Measurements from ENCODE around the gene MBD5. TPM values are rescaled to one million over a fixed set of nuclear protein-coding genes. Genes with fewer than 3 reads are reported as not detected.

Gene MBD5
- total RNA-seq, 1 experiment from 2014 or later, result 33.7 TPM

- TF ChIP-seq, protein P1, sequence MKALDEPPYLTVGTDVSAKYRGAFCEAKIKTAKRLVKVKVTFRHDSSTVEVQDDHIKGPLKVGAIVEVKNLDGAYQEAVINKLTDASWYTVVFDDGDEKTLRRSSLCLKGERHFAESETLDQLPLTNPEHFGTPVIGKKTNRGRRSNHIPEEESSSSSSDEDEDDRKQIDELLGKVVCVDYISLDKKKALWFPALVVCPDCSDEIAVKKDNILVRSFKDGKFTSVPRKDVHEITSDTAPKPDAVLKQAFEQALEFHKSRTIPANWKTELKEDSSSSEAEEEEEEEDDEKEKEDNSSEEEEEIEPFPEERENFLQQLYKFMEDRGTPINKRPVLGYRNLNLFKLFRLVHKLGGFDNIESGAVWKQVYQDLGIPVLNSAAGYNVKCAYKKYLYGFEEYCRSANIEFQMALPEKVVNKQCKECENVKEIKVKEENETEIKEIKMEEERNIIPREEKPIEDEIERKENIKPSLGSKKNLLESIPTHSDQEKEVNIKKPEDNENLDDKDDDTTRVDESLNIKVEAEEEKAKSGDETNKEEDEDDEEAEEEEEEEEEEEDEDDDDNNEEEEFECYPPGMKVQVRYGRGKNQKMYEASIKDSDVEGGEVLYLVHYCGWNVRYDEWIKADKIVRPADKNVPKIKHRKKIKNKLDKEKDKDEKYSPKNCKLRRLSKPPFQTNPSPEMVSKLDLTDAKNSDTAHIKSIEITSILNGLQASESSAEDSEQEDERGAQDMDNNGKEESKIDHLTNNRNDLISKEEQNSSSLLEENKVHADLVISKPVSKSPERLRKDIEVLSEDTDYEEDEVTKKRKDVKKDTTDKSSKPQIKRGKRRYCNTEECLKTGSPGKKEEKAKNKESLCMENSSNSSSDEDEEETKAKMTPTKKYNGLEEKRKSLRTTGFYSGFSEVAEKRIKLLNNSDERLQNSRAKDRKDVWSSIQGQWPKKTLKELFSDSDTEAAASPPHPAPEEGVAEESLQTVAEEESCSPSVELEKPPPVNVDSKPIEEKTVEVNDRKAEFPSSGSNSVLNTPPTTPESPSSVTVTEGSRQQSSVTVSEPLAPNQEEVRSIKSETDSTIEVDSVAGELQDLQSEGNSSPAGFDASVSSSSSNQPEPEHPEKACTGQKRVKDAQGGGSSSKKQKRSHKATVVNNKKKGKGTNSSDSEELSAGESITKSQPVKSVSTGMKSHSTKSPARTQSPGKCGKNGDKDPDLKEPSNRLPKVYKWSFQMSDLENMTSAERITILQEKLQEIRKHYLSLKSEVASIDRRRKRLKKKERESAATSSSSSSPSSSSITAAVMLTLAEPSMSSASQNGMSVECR (CRISPR knock-in tag; IDR thresholded peaks at IDR 0.05; ENCODE audit: borderline replicate concordance), result no peak
- TF ChIP-seq CDX4 (CRISPR knock-in tag; IDR thresholded peaks at IDR 0.05; ENCODE audit: borderline replicate concordance) (no peak), ZNF219 (CRISPR knock-in tag; IDR thresholded peaks at IDR 0.05; ENCODE audit: borderline replicate concordance) (no peak), ELF4 (CRISPR knock-in tag; IDR thresholded peaks at IDR 0.05; ENCODE audit: low read depth) (no peak), CREB1 (CRISPR knock-in tag; IDR thresholded peaks at IDR 0.05) (no peak), ZNF671 (CRISPR knock-in tag; IDR thresholded peaks at IDR 0.05) (no peak), CREM (CRISPR knock-in tag; IDR thresholded peaks at IDR 0.05) (no peak), TEAD4 (CRISPR knock-in tag; IDR thresholded peaks at IDR 0.05) (no peak)
- TF ChIP-seq, protein P2, sequence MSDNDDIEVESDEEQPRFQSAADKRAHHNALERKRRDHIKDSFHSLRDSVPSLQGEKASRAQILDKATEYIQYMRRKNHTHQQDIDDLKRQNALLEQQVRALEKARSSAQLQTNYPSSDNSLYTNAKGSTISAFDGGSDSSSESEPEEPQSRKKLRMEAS (CRISPR knock-in tag; IDR thresholded peaks at IDR 0.05), result no peak
- TF ChIP-seq, protein P3, sequence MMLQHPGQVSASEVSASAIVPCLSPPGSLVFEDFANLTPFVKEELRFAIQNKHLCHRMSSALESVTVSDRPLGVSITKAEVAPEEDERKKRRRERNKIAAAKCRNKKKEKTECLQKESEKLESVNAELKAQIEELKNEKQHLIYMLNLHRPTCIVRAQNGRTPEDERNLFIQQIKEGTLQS (CRISPR knock-in tag; conservative IDR thresholded peaks at IDR 0.05), result no peak
- TF ChIP-seq, protein P4, sequence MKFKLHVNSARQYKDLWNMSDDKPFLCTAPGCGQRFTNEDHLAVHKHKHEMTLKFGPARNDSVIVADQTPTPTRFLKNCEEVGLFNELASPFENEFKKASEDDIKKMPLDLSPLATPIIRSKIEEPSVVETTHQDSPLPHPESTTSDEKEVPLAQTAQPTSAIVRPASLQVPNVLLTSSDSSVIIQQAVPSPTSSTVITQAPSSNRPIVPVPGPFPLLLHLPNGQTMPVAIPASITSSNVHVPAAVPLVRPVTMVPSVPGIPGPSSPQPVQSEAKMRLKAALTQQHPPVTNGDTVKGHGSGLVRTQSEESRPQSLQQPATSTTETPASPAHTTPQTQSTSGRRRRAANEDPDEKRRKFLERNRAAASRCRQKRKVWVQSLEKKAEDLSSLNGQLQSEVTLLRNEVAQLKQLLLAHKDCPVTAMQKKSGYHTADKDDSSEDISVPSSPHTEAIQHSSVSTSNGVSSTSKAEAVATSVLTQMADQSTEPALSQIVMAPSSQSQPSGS (CRISPR knock-in tag; IDR thresholded peaks at IDR 0.05; ENCODE audit: borderline replicate concordance, low read depth), result no peak
- TF ChIP-seq, protein P5, sequence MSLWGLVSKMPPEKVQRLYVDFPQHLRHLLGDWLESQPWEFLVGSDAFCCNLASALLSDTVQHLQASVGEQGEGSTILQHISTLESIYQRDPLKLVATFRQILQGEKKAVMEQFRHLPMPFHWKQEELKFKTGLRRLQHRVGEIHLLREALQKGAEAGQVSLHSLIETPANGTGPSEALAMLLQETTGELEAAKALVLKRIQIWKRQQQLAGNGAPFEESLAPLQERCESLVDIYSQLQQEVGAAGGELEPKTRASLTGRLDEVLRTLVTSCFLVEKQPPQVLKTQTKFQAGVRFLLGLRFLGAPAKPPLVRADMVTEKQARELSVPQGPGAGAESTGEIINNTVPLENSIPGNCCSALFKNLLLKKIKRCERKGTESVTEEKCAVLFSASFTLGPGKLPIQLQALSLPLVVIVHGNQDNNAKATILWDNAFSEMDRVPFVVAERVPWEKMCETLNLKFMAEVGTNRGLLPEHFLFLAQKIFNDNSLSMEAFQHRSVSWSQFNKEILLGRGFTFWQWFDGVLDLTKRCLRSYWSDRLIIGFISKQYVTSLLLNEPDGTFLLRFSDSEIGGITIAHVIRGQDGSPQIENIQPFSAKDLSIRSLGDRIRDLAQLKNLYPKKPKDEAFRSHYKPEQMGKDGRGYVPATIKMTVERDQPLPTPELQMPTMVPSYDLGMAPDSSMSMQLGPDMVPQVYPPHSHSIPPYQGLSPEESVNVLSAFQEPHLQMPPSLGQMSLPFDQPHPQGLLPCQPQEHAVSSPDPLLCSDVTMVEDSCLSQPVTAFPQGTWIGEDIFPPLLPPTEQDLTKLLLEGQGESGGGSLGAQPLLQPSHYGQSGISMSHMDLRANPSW (CRISPR knock-in tag; conservative IDR thresholded peaks at IDR 0.05; ENCODE audit: low read depth), result no peak
- TF ChIP-seq, protein P6, sequence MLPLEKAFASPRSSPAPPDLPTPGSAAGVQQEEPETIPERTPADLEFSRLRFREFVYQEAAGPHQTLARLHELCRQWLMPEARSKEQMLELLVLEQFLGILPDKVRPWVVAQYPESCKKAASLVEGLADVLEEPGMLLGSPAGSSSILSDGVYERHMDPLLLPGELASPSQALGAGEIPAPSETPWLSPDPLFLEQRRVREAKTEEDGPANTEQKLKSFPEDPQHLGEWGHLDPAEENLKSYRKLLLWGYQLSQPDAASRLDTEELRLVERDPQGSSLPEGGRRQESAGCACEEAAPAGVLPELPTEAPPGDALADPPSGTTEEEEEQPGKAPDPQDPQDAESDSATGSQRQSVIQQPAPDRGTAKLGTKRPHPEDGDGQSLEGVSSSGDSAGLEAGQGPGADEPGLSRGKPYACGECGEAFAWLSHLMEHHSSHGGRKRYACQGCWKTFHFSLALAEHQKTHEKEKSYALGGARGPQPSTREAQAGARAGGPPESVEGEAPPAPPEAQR (CRISPR knock-in tag; IDR thresholded peaks at IDR 0.05), result no peak
These were observed 147.0 kb downstream of the MBD5 start (continued) for GRCh38 chr2:148167855-148168254.

- Mint-ChIP-seq H3K27me3 (ENCODE audit: low read depth) (no peaks in the 10 kb centered on the region), H3K27ac (no peak overlapping the region), H3K36me3 (0 out of 2 replicates have a peak, but pooled peaks cover 3% of the 10 kb centered on the region), H3K4me3 (no peak overlapping the region), H3K4me1 (no peaks in the 10 kb centered on the region), H3K9me3 (peaks cover 5% of the 10 kb centered on the region; the same call in 1 of the 2 replicates)
- POLR2A ChIA-PET, result no interaction called here
- DNase-seq (ENCODE audit: low spot score) (no peak), ATAC-seq (no peak)
- TF ChIP-seq ERG (CRISPR knock-in tag; IDR thresholded peaks at IDR 0.05) (no peak), FOXJ3 (CRISPR knock-in tag; IDR thresholded peaks at IDR 0.05; ENCODE audit: borderline replicate concordance) (no peak), CREM (CRISPR knock-in tag; IDR thresholded peaks at IDR 0.05) (no peak), SMAD4 (CRISPR knock-in tag; IDR thresholded peaks at IDR 0.05) (no peak), ZNF232 (CRISPR knock-in tag; IDR thresholded peaks at IDR 0.05) (no peak), ZNF317 (CRISPR knock-in tag; IDR thresholded peaks at IDR 0.05; ENCODE audit: borderline replicate concordance, low read depth) (no peak), EMX1 (CRISPR knock-in tag; IDR thresholded peaks at IDR 0.05) (no peak)
- CTCF ChIA-PET, result interaction anchor here (1.4 kb wide), 1 partner anchor 11 kb away, joined by 3 read pairs; no protein-coding TSS in a partner anchor
These were observed 151.4 kb downstream of the MBD5 start for GRCh38 chr2:148172131-148172753.
